Measurements from ENCODE around the gene LEPROT. TPM values are rescaled to one million over a fixed set of nuclear protein-coding genes. Genes with fewer than 3 reads are reported as not detected.

LEPROT gene
- total and polyA plus RNA-seq, 7 donors, result 14.9 to 34.5 (median 22.9) TPM

DNA sequence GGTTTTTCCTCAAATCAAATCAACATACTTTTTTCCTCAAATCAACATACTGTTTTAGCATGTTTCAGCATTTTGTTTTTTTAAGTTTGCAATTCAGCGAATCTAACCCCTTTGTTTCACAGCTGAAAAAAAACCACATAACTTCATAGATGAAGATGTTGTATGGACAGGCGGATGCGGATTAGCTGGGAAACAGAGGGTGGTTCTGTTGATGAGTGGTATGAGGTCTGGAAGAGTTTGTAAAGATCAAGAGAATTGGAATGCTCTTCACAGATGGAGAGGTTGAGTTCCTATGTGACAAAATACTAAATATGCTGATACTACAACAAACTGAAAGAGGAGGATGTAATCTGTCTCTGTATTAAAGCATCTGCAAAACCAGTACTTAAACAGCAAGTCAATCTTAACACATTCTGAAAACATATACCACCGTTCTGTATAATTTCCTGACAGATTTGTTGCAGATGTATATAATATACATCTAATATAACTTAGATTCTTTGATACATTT is 10.6 kb upstream of the LEPROT start:
- TF ChIP-seq, protein P1, sequence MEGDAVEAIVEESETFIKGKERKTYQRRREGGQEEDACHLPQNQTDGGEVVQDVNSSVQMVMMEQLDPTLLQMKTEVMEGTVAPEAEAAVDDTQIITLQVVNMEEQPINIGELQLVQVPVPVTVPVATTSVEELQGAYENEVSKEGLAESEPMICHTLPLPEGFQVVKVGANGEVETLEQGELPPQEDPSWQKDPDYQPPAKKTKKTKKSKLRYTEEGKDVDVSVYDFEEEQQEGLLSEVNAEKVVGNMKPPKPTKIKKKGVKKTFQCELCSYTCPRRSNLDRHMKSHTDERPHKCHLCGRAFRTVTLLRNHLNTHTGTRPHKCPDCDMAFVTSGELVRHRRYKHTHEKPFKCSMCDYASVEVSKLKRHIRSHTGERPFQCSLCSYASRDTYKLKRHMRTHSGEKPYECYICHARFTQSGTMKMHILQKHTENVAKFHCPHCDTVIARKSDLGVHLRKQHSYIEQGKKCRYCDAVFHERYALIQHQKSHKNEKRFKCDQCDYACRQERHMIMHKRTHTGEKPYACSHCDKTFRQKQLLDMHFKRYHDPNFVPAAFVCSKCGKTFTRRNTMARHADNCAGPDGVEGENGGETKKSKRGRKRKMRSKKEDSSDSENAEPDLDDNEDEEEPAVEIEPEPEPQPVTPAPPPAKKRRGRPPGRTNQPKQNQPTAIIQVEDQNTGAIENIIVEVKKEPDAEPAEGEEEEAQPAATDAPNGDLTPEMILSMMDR (IDR thresholded peaks at IDR 0.05), result no peak
- Histone ChIP-seq H3K27ac (no peak overlapping the region), H3K9me3 (no peaks in the 10 kb centered on the region), H3K27me3 (ENCODE audit: insufficient read depth in 3 of 3, low read length in 2 of 3) (no peaks in the 10 kb centered on the region), H3K4me1 (no peaks in the 10 kb centered on the region), H3K36me3 (ENCODE audit: insufficient read depth in 1 of 2, low read depth in 1 of 2) (no peaks in the 10 kb centered on the region), H3K4me3 (no peak overlapping the region)
- 93 to 96% (median 95%) methylated on average over 4 of the region's 4 CpGs for WGBS, 3 donors
- ATAC-seq (no peak), DNase-seq (no peak)
- intact Hi-C loops (cut with DNase I), result no loop called here

DNA sequence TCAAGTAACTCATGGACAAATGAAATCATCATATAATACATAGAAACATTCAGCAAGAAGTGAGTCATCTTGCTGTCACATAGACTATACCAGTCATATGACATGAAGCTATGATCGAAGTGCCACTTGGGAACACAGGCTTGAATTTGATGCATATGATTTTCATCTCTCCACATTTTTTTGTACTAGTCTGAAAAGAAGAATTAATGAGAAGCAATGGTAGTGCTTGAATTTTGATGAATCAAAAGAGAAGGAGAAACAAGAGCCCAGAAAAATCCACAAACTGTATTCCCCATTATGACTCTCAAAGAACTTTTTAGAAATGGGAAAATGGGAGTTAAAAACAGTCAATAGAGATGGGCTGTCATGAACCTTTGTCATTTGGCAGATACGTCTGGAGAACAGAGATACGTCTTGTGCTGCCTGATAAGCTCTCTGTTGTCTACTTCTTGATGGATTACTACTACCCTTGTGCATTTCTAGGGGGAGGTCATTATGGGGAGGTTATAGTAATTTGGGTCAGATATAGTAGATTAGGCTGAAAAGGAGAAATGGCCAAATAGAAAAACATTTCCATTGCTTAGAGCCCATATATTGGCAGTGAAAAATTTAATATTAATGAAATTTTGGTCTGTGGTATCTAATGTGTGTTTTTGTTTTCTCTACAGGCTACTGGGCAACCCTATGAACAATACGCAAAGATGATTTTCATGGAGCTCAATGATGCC is 8.0 kb upstream of the LEPROT start:
- ATAC-seq (no peak), DNase-seq (no peak)
- H3K36me3 ChIP-seq (ENCODE audit: insufficient read depth in 1 of 2, low read depth in 1 of 2), result no peaks in the 10 kb centered on the region
- no peaks in the 10 kb centered on the region for H3K27me3 ChIP-seq (ENCODE audit: insufficient read depth in 3 of 3, low read length in 2 of 3)
- H3K4me3 ChIP-seq, result no peak overlapping the region
- TF ChIP-seq, protein P1 (IDR thresholded peaks at IDR 0.05), result no peak
- 87 to 91% (median 88%) methylated on average over 4 of the region's 4 CpGs for WGBS, 3 donors
- no peak overlapping the region for H3K27ac ChIP-seq
- no peaks in the 10 kb centered on the region for H3K4me1 ChIP-seq
- H3K9me3 ChIP-seq, result no peaks in the 10 kb centered on the region
- intact Hi-C loops (cut with DNase I), result no loop called here

DNA sequence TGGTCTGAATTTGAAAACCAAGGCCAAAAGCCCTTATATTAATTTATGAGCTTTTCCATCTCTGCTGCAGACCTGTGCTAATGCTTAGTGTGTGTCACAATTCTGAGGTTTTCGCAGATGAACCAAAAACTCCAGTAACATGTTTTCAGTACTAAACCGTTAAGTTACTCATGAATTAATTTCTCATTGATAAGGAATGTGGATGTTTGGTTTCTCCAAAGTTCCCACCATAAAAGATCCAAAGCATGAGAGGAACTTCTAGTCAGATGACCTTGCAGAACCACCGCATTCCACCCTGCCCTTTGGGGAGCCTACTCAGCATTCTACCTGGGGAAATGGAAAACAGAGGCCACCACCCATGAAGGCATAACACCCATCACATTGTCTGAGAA is 7.5 kb upstream of the LEPROT start:
- TF ChIP-seq, protein P1 (IDR thresholded peaks at IDR 0.05), result no peak
- no peaks in the 10 kb centered on the region for H3K36me3 ChIP-seq (ENCODE audit: insufficient read depth in 1 of 2, low read depth in 1 of 2)
- H3K4me1 ChIP-seq, result no peaks in the 10 kb centered on the region
- 88 to 93% (median 90%) methylated on average over 3 of the region's 3 CpGs for WGBS, 3 donors
- intact Hi-C loops (cut with DNase I), result no loop called here
- no peaks in the 10 kb centered on the region for H3K27me3 ChIP-seq (ENCODE audit: insufficient read depth in 3 of 3, low read length in 2 of 3)
- no peak for ATAC-seq
- H3K9me3 ChIP-seq, result no peaks in the 10 kb centered on the region
- H3K27ac ChIP-seq, result no peak overlapping the region
- no peak overlapping the region for H3K4me3 ChIP-seq
- no peak for DNase-seq

DNA sequence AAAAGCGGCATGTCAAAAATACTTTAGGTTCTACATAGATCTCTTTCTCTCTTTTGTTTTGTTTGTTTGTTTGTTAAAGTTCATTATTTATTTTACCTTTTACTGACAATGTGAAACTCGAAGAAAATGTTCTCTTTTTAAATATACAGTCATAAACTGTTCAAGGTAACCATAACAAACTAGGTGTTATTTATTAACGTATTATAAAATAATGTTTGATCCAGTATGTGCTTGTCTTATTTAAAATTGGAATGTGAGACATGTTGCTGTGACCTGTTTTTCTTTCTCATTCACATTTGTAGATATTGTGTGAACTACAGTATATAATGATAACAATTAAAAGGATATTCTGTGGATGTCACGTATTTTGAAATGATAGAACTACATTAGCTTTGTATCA is 5.9 kb upstream of the LEPROT start:
- WGBS, 3 donors, result 86 to 92% (median 89%) methylated on average over 4 of the region's 4 CpGs

More for the DNA sequence above, 5.9 kb upstream of the LEPROT start:
- DNase-seq (no peak), ATAC-seq (no peak)
- TF ChIP-seq, protein P1 (IDR thresholded peaks at IDR 0.05), result no peak
- H3K27ac ChIP-seq, result no peak overlapping the region
- peaks cover 3% of the 10 kb centered on the region for H3K4me1 ChIP-seq
- H3K9me3 ChIP-seq, result no peaks in the 10 kb centered on the region
- no peak overlapping the region for H3K4me3 ChIP-seq
- intact Hi-C loops (cut with DNase I), result no loop called here
- H3K36me3 ChIP-seq (ENCODE audit: insufficient read depth in 1 of 2, low read depth in 1 of 2), result no peaks in the 10 kb centered on the region
- H3K27me3 ChIP-seq (ENCODE audit: insufficient read depth in 3 of 3, low read length in 2 of 3), result no peaks in the 10 kb centered on the region

Data from psoas muscle (tissue), 8 donors.